NOMO-1 (cell line): ENCODE data around the gene SLIT3.

Source experiments
- DNase-seq, 2 experiments: peaks; one replicate each; lab custom pipeline; 2025; ENCODE audit not compliant: unreplicated experiment in 2 of 2; lab: John Stamatoyannopoulos, UW

The SLIT3 gene

GRCh38 chr5:169181814-169182213, 119.1 kb downstream of the SLIT3 start:
- no peak for DNase-seq

GRCh38 chr5:169178754-169179153, 122.2 kb downstream of the SLIT3 start:
- DNase-seq, result no peak

- no peak for DNase-seq
These were observed 122.7 kb downstream of the SLIT3 start for GRCh38 chr5:169178274-169178673.

DNA sequence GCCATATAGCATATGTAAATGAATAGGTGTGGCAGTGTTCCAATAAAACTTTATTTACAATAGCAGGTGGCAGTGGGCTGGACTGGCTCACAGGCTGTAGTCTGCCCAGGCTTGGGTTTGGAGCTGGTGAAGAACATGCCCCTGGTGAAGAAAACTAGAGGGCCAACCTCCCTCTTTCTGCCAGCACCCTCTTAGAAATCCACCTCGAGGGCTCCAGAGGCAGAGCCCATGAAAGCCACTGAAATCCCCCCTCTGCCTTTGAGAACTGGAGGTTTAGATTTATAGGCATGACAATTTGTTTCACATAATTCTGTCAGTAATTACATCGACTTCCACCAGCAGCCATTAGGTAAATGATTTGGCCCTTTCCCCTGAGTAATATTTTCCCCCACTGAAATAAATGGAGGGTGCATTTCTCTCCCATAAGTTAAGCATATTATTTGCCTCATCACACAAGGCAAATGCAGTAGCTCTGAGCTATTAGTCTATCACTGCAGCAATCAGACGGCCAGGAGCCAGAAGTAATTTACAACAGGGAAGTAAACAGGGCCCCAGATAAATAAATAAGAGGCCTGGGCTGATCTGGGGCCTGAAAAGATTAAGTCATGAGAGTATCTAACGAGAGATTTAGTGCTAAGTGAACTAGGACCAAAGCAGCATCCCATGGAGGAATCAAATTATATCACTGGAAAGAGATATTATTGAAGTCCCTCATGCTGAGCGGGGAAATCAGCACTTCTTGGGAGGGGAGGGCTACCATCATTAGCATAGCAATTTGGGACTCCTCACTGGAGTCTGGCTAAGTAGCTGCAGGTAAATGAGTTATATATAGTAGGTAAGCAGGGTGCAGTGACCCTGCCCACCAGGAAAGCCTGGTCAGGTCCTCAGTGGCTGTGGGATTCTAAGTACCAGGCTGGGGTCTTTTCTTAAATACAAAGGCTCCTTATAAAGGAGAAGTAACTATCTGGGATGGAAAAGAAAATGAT, 123.9 kb downstream of the SLIT3 start:
- no peak for DNase-seq

- no peak for DNase-seq
These were observed 125.2 kb downstream of the SLIT3 start for GRCh38 chr5:169175733-169176132.

DNA sequence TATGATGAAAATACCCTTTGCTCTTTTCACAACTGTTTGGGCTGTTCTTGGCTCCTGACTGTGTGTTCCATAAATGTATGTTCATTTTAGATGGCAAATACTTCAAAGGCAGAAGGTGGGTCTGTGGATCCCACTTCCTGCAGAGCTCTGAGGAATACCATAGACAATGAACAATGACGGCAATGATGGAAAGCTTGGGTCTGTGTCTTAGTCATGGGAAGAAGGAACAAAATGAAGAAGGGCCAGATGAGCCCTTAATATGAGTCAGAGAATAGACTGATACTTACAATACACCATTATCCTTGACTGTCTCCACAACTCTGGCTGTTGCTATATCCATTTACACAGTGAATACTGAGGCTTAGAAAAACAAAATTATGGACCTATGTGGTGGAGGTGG, 126.0 kb downstream of the SLIT3 start:
- DNase-seq, result no peak

DNA sequence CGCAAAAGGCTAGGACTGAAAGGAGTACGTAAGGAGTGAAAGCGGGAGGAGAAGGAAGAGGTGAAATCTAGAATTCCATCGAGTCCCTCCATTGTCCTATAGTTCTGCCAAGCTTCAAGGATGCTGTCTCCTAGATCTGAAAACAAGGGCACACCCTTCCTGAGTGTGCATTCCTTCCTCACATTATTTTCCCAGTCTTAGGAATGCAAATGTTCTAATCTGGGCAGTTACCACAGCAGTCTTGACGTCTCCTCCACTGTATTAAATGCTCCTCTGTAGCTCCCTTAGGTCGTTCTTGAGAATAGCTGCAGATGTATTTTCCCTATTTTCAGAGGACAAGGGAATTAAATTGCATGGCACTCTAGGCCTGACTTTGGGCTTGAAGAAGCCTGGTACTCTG, 127.6 kb downstream of the SLIT3 start:
- no peak for DNase-seq

DNA sequence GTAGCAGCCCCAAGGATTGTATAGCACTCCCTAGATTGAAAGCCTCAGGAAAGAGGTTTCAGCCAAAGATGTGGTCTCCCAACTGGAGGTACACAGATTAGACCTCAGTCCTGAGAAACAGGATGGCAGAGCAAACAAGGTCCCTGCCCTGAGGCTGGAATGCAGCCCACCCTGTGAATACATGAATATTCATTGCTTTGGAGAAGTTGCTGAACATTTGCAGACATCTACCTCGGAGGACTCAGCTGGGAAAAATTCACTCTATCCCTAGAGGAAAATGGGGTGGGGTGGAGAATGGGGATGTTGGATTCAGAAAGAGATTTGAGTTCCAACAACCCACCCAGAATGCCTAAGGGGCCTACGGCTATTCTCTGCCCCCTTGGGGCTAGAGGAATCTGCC, 129.4 kb downstream of the SLIT3 start:
- DNase-seq, result no peak

GRCh38 chr5:169169783-169170182, 131.2 kb downstream of the SLIT3 start:
- DNase-seq, result no peak

DNA sequence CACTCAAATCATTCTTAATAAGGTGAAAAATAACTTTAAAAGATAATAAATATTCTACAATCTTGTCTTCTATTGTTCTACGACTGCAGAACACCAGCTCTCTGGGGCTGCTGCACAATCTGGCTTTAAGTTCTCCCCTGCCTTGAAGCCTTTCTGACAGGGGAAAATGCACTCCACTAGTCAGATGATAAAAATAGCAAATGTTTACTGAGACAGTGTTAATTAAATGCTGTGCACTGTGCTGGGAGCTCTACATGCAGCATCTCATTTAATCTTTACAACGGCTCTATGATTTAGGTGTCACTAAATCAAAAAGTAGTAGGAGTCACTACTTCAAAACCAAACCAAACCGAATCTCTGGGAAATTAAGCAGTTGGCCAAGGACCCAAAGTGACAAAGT, 132.7 kb downstream of the SLIT3 start:
- no peak for DNase-seq

- DNase-seq, result no peak
These were observed 134.9 kb downstream of the SLIT3 start for GRCh38 chr5:169166078-169166477.

- DNase-seq, result no peak
These were observed 135.9 kb downstream of the SLIT3 start for GRCh38 chr5:169165052-169165451.

DNA sequence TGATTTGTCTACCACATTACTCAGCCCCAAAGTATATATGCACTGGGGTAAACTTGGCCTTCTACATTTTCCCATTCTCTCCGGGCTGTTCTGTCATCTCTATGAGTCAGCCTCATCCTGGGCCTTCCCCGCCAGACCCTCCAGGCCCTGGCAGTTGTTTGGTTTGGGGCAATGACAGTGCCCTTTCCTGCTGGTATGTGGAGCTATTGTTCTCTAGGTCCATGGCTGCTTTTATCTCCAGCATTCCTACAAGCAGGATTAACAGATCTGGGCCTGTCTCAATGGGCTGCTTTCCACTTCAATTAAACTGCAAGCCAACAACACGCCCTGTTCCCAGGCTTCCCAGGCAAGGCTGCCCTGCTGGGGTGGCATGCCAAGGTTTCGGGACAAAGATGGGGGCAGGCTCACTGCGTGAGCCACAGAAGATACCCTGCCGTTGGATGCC, 136.4 kb downstream of the SLIT3 start:
- DNase-seq, result no peak

DNA sequence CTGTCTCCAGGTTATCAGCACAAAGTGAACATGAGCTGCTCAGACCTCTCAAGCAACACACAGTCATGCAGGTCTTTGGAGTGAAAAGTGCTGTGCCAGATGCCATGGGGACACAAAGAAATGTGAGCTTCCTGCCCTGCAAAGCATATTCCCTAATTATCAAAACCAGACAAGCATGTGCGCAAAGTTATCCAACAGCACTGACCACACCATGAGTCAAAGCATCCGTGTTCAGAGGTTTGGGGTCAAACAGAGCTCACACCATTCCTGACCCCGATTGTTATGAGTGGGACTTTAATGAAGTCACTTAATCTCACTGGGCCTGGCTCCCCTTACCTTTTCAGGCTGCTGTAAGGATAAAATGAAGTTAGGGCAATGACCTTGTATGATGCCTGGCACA, 138.5 kb downstream of the SLIT3 start:
- DNase-seq, result no peak

DNA sequence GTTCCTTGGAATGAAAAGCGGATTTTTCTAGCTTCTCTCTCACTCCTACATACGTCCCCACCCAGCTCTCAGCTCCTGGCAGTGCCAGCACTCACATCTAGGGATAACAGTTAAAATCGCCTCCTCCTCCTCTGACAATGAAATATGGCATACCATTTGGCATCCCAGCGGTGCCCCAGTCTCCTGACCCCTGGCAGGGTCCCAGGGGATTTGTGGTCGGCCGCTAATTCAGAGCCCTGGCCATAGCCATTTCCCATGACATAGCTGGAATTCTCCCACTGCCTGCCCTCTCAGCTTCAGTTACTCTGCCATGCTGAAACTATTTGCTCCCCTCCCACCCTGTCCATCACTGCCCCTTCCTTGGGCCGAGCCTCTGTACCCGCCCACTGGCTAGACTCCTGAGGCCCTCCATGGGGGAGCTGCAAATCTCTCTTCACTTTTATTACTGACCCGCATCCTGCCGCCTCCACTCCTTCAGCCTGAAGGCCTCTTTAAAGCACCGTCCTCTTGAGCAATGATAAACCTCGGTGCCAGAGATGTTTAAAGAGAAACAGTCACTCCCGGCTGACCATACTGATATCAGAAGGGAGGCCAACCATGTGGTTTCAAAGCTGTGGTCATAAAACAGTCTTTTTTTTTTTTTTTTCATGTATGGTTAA, 139.8 kb downstream of the SLIT3 start:
- DNase-seq, result no peak

- DNase-seq, result no peak
These were observed 140.5 kb downstream of the SLIT3 start for GRCh38 chr5:169160405-169160901.

GRCh38 chr5:169158764-169159163, 142.2 kb downstream of the SLIT3 start:
- DNase-seq, result no peak

GRCh38 chr5:169157064-169157463, 143.9 kb downstream of the SLIT3 start:
- no peak for DNase-seq

DNA sequence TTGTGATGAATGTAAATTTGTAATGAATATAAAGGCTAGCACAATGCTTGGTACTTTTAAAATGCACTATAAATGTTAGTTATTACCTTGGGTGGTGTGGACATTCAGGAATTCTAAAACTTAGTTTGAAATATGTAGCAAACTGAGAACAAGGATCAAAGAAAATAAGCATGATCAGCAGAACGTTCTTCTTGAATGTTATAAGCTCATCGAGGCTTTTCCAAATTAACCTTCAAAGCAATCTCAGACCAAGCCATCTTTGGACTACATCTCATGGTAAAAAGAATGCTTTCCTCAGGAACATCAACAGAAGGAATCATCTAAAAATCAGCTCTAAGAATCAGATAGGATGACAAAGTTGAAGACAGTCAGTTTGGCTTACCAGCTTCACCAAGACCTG, 146.3 kb downstream of the SLIT3 start:
- DNase-seq, result no peak

DNA sequence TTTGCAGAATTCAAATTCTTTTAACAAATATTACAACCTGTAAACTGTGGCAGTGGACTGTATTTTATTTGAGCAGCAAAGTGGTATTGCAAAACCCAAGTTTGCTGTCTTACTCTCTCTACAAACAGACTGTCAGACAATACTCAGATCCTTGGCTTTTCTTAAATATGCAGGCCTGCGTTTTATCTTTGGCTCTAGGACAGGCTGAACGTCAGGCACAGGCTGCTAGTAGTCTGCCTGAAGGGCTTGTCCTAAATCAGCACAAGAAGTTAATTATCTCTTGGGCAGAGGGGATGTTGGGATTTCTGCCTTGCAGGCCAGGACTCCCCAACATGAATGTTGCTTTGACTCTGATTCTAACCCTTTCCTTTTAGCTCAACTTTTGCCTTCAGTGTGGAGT, 147.5 kb downstream of the SLIT3 start:
- no peak for DNase-seq

- no peak for DNase-seq
These were observed 148.0 kb downstream of the SLIT3 start for GRCh38 chr5:169152946-169153345.

DNA sequence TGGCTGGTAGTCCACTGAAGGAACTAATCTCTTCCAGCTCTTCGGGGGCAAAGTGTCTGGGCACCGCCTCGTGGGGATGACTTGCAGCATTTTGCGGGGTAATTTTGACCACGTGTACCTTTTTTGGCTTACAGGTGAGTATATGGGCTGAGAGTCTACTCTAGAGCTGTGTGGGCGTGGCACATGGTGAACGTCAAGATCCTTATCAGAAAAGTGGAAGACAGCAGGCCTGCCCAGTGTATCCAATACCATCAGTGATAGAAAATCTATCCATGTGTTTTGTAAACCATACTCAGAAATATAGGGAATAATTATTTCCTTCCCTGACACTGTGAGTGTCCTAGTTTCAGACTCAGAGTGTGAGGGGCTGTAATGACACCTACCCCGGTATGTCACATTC, 148.5 kb downstream of the SLIT3 start:
- no peak for DNase-seq
